ENCODE measurements around the gene MDFIC.

The MDFIC gene

DNA sequence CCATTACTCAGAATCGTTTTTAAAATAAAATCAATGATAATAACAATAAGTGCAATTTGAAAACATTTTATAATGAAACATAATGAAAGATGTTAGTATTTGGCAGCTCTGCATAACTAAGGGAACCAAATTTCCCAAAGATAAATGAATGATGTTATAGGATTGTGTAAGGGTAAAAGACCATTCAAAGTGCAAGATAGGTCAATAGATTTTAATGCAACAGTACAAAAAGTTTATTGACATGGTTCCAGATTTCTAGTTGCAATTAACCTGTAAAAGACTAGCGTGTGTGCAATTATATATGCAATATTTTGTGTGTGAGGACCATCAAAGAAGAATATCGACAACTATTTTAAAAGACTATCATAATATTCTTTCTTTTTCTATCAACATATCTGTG, 122.3 kb downstream of the MDFIC start:
- TF ChIP-seq, protein P1, sequence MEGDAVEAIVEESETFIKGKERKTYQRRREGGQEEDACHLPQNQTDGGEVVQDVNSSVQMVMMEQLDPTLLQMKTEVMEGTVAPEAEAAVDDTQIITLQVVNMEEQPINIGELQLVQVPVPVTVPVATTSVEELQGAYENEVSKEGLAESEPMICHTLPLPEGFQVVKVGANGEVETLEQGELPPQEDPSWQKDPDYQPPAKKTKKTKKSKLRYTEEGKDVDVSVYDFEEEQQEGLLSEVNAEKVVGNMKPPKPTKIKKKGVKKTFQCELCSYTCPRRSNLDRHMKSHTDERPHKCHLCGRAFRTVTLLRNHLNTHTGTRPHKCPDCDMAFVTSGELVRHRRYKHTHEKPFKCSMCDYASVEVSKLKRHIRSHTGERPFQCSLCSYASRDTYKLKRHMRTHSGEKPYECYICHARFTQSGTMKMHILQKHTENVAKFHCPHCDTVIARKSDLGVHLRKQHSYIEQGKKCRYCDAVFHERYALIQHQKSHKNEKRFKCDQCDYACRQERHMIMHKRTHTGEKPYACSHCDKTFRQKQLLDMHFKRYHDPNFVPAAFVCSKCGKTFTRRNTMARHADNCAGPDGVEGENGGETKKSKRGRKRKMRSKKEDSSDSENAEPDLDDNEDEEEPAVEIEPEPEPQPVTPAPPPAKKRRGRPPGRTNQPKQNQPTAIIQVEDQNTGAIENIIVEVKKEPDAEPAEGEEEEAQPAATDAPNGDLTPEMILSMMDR (IDR thresholded peaks at IDR 0.05): no peak

DNA sequence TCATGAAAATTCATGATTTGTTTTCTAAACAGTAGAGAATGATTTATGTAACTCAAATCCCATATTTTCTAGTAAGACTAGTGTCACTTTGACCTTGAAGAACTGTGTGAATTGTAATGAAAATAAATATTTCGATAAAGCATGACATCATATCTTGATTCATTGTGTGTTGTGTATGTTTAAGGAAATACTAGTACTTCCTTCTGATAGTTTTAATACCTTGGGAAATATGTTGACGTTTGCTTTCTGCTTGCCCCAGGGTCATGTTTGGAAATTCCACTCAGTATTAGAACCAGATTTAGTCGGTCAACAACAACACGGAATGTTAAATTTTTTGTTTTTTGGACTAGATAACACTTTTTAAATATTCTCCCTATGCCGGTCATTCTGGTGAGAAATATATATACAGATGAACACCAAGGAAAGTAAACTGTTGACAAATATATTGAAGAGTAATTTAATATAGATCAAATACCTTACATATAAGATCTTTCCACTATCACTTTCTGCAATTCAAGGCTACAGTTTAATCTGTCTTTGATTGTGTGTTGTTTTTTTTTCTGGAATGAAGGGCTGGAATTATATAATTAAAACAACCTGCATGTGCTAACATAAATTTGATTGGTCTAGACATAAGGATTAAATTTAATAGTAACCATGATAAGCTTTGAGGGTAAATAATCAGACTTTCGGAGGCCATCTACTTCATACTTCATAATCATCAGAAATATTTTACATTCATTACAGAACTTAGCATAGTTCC, 126.2 kb downstream of the MDFIC start:
- TF ChIP-seq, protein P1 (IDR thresholded peaks at IDR 0.05): no peak

DNA sequence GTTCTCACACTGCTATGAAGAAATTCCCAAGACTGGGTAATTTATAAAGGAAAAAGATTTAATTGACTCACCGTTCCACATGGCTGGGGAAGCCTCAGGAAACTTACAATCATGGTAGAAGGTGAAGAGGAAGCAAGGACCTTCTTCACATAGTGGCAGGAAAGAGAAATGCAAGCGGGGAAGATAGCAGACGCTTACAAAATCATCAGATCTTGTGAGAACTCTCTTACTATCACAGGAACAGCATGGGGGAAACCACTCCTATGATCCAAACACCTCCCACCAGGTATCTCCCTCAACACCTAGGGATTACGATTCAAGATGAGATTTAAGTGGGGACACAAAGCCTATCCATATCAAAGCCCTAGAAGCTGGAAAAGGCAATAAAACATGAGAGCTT, 130.8 kb downstream of the MDFIC start:
- TF ChIP-seq, protein P1 (IDR thresholded peaks at IDR 0.05): no peak

DNA sequence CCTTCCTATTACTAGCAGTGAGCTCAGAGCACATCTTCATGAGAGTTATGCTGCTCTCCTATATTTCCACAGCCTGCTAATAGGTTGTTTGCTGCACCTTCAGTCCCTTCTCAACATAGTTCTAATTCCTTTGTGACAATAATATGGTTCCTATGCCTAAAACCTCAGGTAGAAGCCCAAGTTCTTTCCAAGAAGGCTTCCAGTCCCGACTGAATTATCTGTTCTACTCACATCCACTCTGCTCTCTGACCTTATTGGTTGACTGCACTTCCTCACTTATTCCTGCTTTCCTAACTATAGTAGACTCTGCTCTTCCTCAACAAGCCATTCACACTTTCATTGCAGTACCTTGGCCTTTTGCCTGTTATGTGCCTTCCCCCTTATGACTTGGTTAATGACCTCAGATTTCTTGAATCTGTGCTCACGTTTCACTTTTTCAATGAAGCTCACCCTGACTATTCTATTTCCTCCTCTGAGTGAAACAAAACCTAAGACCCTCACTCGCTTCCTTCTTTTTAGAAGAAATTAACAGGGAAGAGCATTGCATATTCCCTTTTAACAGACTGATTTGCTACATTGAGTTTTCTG, 132.7 kb downstream of the MDFIC start:
- TF ChIP-seq, protein P1 (IDR thresholded peaks at IDR 0.05): no peak

DNA sequence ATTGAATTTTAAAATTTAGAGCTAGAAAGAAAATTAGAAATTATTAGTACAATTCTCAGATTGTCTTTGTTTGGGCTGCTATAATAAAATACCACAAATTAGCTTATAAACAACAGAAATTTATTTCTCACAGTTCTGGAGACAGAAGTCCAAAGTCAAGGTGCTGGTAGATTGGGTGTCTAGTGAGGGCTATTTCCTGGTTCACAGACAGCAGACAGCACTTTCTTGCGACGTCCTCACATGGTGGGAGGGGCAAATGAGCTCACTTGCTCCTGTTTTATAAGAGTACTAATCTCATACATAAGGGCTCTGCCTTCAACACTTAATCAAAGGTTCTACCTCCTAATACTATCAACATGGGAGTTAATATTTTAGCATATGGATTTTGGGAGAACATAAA, 134.1 kb downstream of the MDFIC start:
- TF ChIP-seq, protein P1 (IDR thresholded peaks at IDR 0.05): no peak

DNA sequence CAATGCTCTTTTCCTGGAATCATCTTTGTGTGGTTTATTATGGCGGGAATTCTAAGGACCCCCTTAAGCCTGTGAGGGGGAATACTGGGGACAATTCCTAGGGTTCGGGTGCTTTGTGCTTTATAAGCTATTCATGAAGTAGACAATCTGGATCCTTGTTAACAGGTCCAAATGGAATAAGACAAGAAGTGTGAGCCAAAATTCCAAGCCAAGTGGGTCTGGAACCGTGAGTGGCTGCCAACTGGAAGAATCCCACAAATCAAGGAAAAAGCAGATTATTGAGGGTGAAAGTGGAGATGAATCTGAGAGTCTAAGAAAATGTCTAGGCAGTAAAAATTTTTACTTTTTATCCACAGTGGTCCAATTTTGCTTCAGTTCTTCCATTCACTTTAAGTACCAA, 136.8 kb downstream of the MDFIC start:
- TF ChIP-seq, protein P1 (IDR thresholded peaks at IDR 0.05): no peak

DNA sequence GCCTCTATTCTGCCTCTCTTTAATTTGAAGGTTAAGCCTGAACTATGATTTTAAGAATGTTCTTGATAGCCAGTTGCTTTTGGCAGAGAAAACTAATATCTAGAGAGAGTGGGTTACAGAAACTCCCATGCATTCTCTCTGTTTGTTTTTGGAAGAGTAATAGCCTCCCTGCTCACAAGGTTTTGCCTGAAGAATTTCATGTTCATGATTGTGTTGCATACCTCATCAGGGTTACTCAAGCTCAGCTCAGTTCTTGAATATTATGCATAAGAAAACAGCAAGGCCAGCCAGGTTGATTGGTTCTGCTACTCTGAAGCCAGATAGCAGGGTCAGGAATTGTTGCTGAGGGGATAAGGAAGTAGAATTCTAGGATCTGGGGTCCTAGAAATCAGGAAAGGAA, 137.4 kb downstream of the MDFIC start:
- TF ChIP-seq, protein P1 (IDR thresholded peaks at IDR 0.05): no peak
